Progenitor cell of endocrine pancreas (in vitro differentiated cells): Measurements from ENCODE around the gene ERBB2. TPM values are rescaled to one million over a fixed set of nuclear protein-coding genes. Genes with fewer than 3 reads are reported as not detected.

Experiments used
- DNase-seq: peaks from one replicate; pipeline ENCODE4 v3.0.0; 2021; ENCODE audit warnings: low spot score; ENCODE audit not compliant: unreplicated experiment
- H3K27ac Mint-ChIP-seq: 2 replicates; pipeline ENCODE4 v1.8.0; 2021; ENCODE audit warnings: mild to moderate bottlenecking, moderate library complexity, mixed read lengths
- H3K27me3 Mint-ChIP-seq: 2 replicates; pipeline ENCODE4 v1.8.0; 2021; ENCODE audit warnings: mixed read lengths
- H3K36me3 Mint-ChIP-seq: 2 replicates; pipeline ENCODE4 v1.8.0; 2022; ENCODE audit warnings: mixed read lengths; ENCODE audit not compliant: insufficient read depth
- H3K4me1 Mint-ChIP-seq: 2 replicates; pipeline ENCODE4 v1.8.0; 2021; ENCODE audit warnings: low read depth, mixed read lengths
- H3K4me3 Mint-ChIP-seq: 2 replicates; pipeline ENCODE4 v1.8.0; 2021; ENCODE audit warnings: low read depth, mild to moderate bottlenecking, moderate library complexity, mixed read lengths
- H3K9me3 Mint-ChIP-seq: 2 replicates; pipeline ENCODE4 v1.8.0; 2021; ENCODE audit warnings: low read depth, mixed read lengths
- CTCF ChIP-seq: fragments of 200-600 bp; sonication (generic); IDR thresholded peaks from one replicate; pipeline ENCODE4 v1.5.0; 2021; ENCODE audit warnings: antibody characterized with exemption, mild to moderate bottlenecking; ENCODE audit not compliant: unreplicated experiment
- total RNA-seq: library from RNA; stranded (reverse); gene quantifications from 2 replicates; pipeline ENCODE4 v1.2.1, GENCODE V29; 2021

ERBB2 gene
- total RNA-seq, 1 donor from 2014 or later = 152 TPM

GRCh38 chr17:39660011-39660360, 39.9 kb upstream of the ERBB2 start:
- Mint-ChIP-seq H3K9me3 (no peaks in the 10 kb centered on the region), H3K36me3 (peaks cover 1% of the 10 kb centered on the region), H3K27ac (no peak overlapping the region), H3K4me3 (no peak overlapping the region), H3K4me1 (peaks cover 3% of the 10 kb centered on the region), H3K27me3 (peaks cover 3% of the 10 kb centered on the region)
- no peak for DNase-seq
- no peak for TF ChIP-seq CTCF

GRCh38 chr17:39660397-39661385, 39.2 kb upstream of the ERBB2 start:
- H3K9me3 Mint-ChIP-seq = no peaks in the 10 kb centered on the region
- H3K36me3 Mint-ChIP-seq = peaks cover 1% of the 10 kb centered on the region
- H3K27me3 Mint-ChIP-seq = peaks cover 10% of the 10 kb centered on the region
- H3K27ac Mint-ChIP-seq = no peak overlapping the region
- DNase-seq = no peak
- no peak overlapping the region for H3K4me3 Mint-ChIP-seq
- no peak for TF ChIP-seq CTCF
- H3K4me1 Mint-ChIP-seq = peaks cover 3% of the 10 kb centered on the region

- no peak for DNase-seq
- no peak for TF ChIP-seq CTCF
- Mint-ChIP-seq H3K27ac (no peak overlapping the region), H3K27me3 (peaks cover 23% of the 10 kb centered on the region), H3K4me1 (peaks cover 5% of the 10 kb centered on the region), H3K9me3 (no peaks in the 10 kb centered on the region), H3K36me3 (peaks cover 1% of the 10 kb centered on the region), H3K4me3 (no peak overlapping the region)
Observed at GRCh38 chr17:39661744-39662541, 37.9 kb upstream of the ERBB2 start.

DNA sequence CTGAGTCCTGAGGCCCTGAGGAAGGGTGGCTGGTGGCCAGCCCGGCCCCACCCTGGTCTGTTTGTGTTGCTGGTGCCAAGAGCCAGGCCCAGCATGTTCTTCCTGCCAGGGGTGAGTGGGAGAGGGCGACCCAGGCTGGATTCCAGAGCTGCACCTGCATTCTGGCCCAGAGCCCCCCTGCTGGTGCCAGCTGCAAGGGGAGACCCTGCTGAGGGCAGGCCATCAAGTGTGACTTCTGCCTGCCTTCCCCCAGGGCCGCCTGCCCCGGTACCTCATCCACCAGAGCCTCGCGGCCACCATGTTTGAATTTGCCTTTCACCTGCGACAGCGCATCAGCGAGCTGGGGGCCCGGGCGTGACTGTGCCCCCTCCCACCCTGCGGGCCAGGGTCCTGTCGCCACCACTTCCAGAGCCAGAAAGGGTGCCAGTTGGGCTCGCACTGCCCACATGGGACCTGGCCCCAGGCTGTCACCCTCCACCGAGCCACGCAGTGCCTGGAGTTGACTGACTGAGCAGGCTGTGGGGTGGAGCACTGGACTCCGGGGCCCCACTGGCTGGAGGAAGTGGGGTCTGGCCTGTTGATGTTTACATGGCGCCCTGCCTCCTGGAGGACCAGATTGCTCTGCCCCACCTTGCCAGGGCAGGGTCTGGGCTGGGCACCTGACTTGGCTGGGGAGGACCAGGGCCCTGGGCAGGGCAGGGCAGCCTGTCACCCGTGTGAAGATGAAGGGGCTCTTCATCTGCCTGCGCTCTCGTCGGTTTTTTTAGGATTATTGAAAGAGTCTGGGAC, 37.1 kb upstream of the ERBB2 start:
- no peak for DNase-seq
- Mint-ChIP-seq H3K27me3 (peaks cover 25% of the 10 kb centered on the region), H3K27ac (no peak overlapping the region), H3K4me1 (peaks cover 6% of the 10 kb centered on the region), H3K9me3 (no peaks in the 10 kb centered on the region), H3K4me3 (no peak overlapping the region), H3K36me3 (peaks cover 1% of the 10 kb centered on the region)
- no peak for TF ChIP-seq CTCF

GRCh38 chr17:39663340-39663687, 36.5 kb upstream of the ERBB2 start:
- no peak for DNase-seq
- Mint-ChIP-seq H3K4me3 (no peak overlapping the region), H3K9me3 (no peaks in the 10 kb centered on the region), H3K27me3 (peaks cover 25% of the 10 kb centered on the region), H3K36me3 (peaks cover 1% of the 10 kb centered on the region), H3K27ac (no peak overlapping the region), H3K4me1 (peaks cover 6% of the 10 kb centered on the region)
- TF ChIP-seq CTCF = no peak
